Body of pancreas (tissue), 4 donors: ENCODE data around the gene PARD6B.

Source experiments
- CTCF ChIP-seq, 7 experiments: fragments of 450-650 bp in 4 of 7; fragments of 200-600 bp in 3 of 7; sonication (generic) in 3 of 7; IDR thresholded peaks; one replicate each; pipeline ENCODE4 v1.5.1; 2016 to 2019; ENCODE audit warnings: antibody characterized with exemption in 7 of 7
- POLR2A ChIP-seq, 3 donors: fragments of 450-650 bp; IDR thresholded peaks; one replicate each; pipeline ENCODE4 v1.6.1; 2016; ENCODE audit warnings: antibody characterized with exemption in 3 of 3, mild to moderate bottlenecking in 2 of 3

GRCh38 chr20:50701041-50701963 is 30.1 kb upstream of the PARD6B start:
- TF ChIP-seq CTCF (IDR thresholded peaks at IDR 0.05) (no peak), POLR2A (IDR thresholded peaks at IDR 0.05) (no peak)
